ENCODE data around the gene ZNF569.
"Not testable (repeated sequence)": the region's sequence is repeated elsewhere in the genome, so short reads cannot be mapped to it uniquely, and the experiment has no call there.

The ZNF569 gene

GRCh38 chr19:37391399-37391798, 75.8 kb downstream of the ZNF569 start:
- DNase-seq = not testable (repeated sequence)

DNA sequence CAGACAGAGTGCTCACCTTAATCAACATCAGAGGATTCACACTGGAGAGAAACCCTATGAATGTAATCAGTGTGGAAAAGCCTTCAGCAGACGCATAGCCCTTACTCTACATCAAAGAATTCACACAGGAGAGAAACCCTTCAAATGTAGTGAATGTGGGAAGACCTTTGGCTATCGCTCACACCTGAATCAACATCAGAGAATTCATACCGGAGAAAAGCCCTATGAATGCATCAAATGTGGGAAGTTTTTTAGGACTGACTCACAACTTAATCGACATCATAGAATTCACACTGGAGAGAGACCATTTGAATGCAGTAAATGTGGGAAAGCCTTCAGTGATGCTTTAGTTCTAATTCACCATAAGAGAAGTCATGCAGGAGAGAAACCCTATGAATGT, 78.0 kb downstream of the ZNF569 start:
- no peak for DNase-seq

GRCh38 chr19:37370880-37371661, 96.2 kb downstream of the ZNF569 start, which contains the start of gene ZNF527:
Gene ZNF527, plus strand, starts transcription at chr19:37371099. Its CDS starts 3,100 bp downstream, at chr19:37374199.
- DNase-seq = peak; percentile 78

DNA sequence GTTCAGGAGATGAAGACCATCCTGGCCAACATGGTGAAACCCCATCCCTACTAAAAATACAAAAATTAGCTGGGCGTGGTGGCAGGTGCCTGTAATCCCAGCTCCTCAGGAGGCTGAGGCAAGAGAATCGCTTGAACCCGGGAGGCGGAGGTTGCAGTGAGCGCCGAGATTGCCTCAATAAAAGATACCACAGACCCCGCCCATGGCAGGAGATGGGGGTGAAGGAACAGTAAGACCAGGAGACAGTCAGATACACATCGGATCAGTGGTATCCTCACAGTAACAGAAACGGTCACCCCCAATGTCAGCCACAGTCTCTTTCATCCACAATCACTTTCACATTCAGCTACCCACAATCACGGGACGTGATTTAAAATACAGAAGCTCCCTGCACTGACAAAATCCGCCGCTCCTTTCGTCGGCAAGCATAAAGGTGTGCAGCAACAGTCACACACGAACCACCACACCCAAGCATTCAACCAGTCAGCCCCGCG, 96.8 kb downstream of the ZNF569 start:
- not testable (repeated sequence) for DNase-seq

DNA sequence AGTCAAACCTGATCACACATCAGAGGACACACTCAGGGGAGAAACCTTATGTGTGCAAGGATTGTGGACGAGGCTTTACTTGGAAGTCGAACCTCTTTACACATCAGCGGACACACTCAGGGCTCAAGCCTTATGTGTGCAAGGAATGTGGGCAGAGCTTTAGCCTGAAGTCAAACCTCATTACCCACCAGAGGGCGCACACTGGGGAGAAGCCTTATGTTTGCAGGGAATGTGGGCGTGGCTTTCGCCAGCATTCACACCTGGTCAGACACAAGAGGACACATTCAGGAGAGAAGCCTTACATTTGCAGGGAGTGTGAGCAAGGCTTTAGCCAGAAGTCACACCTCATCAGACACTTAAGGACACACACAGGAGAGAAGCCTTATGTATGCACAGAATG, 104.5 kb downstream of the ZNF569 start:
- no peak for DNase-seq

DNA sequence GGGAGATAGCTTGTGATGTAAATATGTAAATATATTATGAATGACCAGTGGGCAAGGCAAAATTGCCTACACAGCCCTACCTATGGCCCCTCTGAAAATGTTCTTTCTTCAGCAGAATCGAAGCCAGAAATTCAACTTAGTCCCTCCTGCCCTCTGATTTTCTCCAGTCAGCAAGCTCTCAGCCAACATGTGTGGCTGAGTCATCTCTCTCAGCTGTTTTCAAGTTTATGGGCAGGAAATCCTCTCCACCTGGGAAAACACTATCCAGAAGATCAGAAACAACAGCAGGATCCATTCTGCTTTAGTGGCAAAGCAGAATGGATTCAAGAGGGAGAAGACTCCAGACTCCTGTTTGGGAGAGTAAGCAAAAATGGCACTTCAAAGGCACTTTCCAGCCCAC, 105.2 kb downstream of the ZNF569 start:
- no peak for DNase-seq

Measured in NK-92 treated with Interleukin-12 subunit alpha and Interleukin-12 subunit beta, amount 100 ng/mL, for 24 hours (cell line).